K562 (cell line): Measurements from ENCODE around the gene DYRK1A. TPM values are rescaled to one million over a fixed set of nuclear protein-coding genes. Genes with fewer than 3 reads are reported as not detected.

Source experiments
- ADNP ChIP-seq: fragments of 200-800 bp; sonication (Bioruptor generic); IDR thresholded peaks from 2 replicates; pipeline ENCODE4 v1.6.1; 2016; ENCODE audit warnings: missing genetic modification characterization, missing compliant biosample characterization
- CBFB ChIP-seq: sonication (generic); formaldehyde crosslinking; IDR thresholded peaks from 2 replicates; pipeline ENCODE4 v1.4.0; 2020; ENCODE audit warnings: mild to moderate bottlenecking, missing genetic modification reagents
- ELF2 ChIP-seq: fragments of 250-450 bp; sonication (Bioruptor Pico); IDR thresholded peaks from 2 replicates; pipeline ENCODE4 v1.5.0; 2021; ENCODE audit warnings: mild to moderate bottlenecking
- FIP1L1 ChIP-seq: fragments of 200-400 bp; formaldehyde crosslinking; IDR thresholded peaks from 2 replicates; pipeline ENCODE4 v1.6.1; 2018; ENCODE audit warnings: mild to moderate bottlenecking, low read depth, low read length; ENCODE audit not compliant: poor library complexity, severe bottlenecking
- FOXA3 ChIP-seq, 2 experiments: fragments of 450-650 bp in 1 of 2; sonication (generic) in 1 of 2; formaldehyde crosslinking; IDR thresholded peaks in 1 of 2; conservative IDR thresholded peaks in 1 of 2; 2 replicates each; pipeline versions ENCODE4 v1.4.0 to v1.8.0; 2020 to 2022; ENCODE audit warnings: mild to moderate bottlenecking in 2 of 2, missing genetic modification reagents in 1 of 2
- GTF2A2 ChIP-seq: IDR thresholded peaks from 2 replicates; pipeline ENCODE4 v1.6.1; 2016; ENCODE audit warnings: mild to moderate bottlenecking, missing genetic modification characterization, missing compliant biosample characterization
- GTF2F1 ChIP-seq: IDR thresholded peaks from 2 replicates; pipeline ENCODE4 v1.6.1; 2011; ENCODE audit warnings: low read depth, low read length, improper control_type of control experiment
- HCFC1 ChIP-seq: IDR thresholded peaks from 2 replicates; pipeline ENCODE4 v1.6.1; 2012; ENCODE audit warnings: low read depth, low read length, improper control_type of control experiment
- MEF2D ChIP-seq: conservative IDR thresholded peaks from 2 replicates; pipeline ENCODE4 v1.6.1; 2016; ENCODE audit warnings: low read depth, missing genetic modification characterization, missing compliant biosample characterization
- MYC ChIP-seq, 2 experiments: fragments of 250-450 bp in 1 of 2; sonication (Bioruptor Pico) in 1 of 2; IDR thresholded peaks; 2 replicates each; pipeline versions ENCODE4 v1.5.1 to v1.6.1; 2012 to 2021; ENCODE audit warnings: low read depth in 2 of 2, borderline replicate concordance in 1 of 2, improper control_type of control experiment in 1 of 2, low read length in 1 of 2, mild to moderate bottlenecking in 1 of 2, moderate library complexity in 1 of 2
- NR2C1 ChIP-seq, 2 experiments: fragments of 450-650 bp; IDR thresholded peaks; 2 replicates each; pipeline ENCODE4 v1.6.1; 2017; ENCODE audit warnings: mild to moderate bottlenecking in 2 of 2, antibody characterized with exemption in 1 of 2, inconsistent platforms in 1 of 2, missing compliant biosample characterization in 1 of 2, missing genetic modification characterization in 1 of 2
- RCOR1 ChIP-seq, 2 experiments: IDR thresholded peaks; 2 replicates each; pipeline ENCODE4 v1.6.1; 2012; ENCODE audit warnings: low read depth in 2 of 2, low read length in 2 of 2, borderline replicate concordance in 1 of 2, improper control_type of control experiment in 1 of 2
- STAT6 ChIP-seq: sonication (generic); formaldehyde crosslinking; IDR thresholded peaks from 2 replicates; pipeline ENCODE4 v1.8.1; 2023; ENCODE audit warnings: mild to moderate bottlenecking, missing genetic modification reagents
- TSC22D4 ChIP-seq: fragments of 450-650 bp; IDR thresholded peaks from 2 replicates; pipeline ENCODE4 v1.6.1; 2016; ENCODE audit warnings: missing genetic modification characterization, missing biosample characterization, control low read depth
- ZNF511 ChIP-seq: sonication (generic); formaldehyde crosslinking; IDR thresholded peaks from 2 replicates; pipeline ENCODE4 v1.8.0; 2022; ENCODE audit warnings: mild to moderate bottlenecking, missing genetic modification reagents
- polyA plus RNA-seq, 8 experiments: library from polyadenylated mRNA; depleted of rRNA in 4 of 8; stranded (reverse) in 5 of 8; unstranded in 3 of 8; fragments of >200 nt; fragmentation: Nextera tagmentation in 2 of 8; fragmentation: Illumina TruSeq in 1 of 8; extraction: Ambion mirVana in 2 of 8; extraction: Trizol in 1 of 8; gene quantifications; 2 replicates each; pipeline versions ENCODE4 v1.2.1 to v1.2.3, GENCODE V29; 2011 to 2014; ENCODE audit warnings: inconsistent platforms in 1 of 8, missing spikeins in 1 of 8
- total RNA-seq, 7 experiments: library from RNA; depleted of rRNA in 6 of 7; stranded (reverse); fragments of >200 nt in 6 of 7; fragmentation: Illumina TruSeq in 2 of 7; extraction: Trizol in 2 of 7; gene quantifications; 2 replicates each; pipeline versions ENCODE4 v1.2.1 to v1.2.3, GENCODE V29; 2011 to 2021; ENCODE audit warnings: low replicate concordance in 1 of 7
- TF ChIP-seq, protein P1 (sequence below): fragments of 250-450 bp; sonication (Bioruptor Pico); IDR thresholded peaks from 2 replicates; pipeline ENCODE4 v1.4.0; 2020; ENCODE audit warnings: mild to moderate bottlenecking, moderate library complexity, borderline replicate concordance
- TF ChIP-seq, protein P2 (sequence below): sonication (generic); formaldehyde crosslinking; IDR thresholded peaks from 2 replicates; pipeline ENCODE4 v1.4.0; 2020; ENCODE audit warnings: mild to moderate bottlenecking, missing genetic modification reagents

The DYRK1A gene
- total and polyA plus RNA-seq, 9 of the 15 experiments (the other 6 are each of a cell fraction or from before 2014, with no cell fraction given) = 3.7 to 64.8 (median 42.3) TPM

- TF ChIP-seq, protein P1, sequence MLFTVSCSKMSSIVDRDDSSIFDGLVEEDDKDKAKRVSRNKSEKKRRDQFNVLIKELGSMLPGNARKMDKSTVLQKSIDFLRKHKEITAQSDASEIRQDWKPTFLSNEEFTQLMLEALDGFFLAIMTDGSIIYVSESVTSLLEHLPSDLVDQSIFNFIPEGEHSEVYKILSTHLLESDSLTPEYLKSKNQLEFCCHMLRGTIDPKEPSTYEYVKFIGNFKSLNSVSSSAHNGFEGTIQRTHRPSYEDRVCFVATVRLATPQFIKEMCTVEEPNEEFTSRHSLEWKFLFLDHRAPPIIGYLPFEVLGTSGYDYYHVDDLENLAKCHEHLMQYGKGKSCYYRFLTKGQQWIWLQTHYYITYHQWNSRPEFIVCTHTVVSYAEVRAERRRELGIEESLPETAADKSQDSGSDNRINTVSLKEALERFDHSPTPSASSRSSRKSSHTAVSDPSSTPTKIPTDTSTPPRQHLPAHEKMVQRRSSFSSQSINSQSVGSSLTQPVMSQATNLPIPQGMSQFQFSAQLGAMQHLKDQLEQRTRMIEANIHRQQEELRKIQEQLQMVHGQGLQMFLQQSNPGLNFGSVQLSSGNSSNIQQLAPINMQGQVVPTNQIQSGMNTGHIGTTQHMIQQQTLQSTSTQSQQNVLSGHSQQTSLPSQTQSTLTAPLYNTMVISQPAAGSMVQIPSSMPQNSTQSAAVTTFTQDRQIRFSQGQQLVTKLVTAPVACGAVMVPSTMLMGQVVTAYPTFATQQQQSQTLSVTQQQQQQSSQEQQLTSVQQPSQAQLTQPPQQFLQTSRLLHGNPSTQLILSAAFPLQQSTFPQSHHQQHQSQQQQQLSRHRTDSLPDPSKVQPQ (CRISPR knock-in tag) = no peak
- no peak for TF ChIP-seq TSC22D4
- no peak for TF ChIP-seq MEF2D (tag)
- peak; percentile 63; the same call in 1 of the 2 replicates for TF ChIP-seq GTF2A2 (tag)
- peak; percentile 67 for TF ChIP-seq ELF2 (CRISPR knock-in tag)
- no peak for TF ChIP-seq ADNP
- 0 out of 2 replicates have a peak, but pooled peaks have one; percentile 3 for TF ChIP-seq GTF2F1
- TF ChIP-seq CBFB (CRISPR knock-in tag) = no peak
- no peak for TF ChIP-seq FOXA3 (CRISPR knock-in tag; conservative IDR thresholded peaks at IDR 0.05 in 1 of 2, IDR thresholded peaks at IDR 0.05 in 1 of 2)
- TF ChIP-seq NR2C1 (IDR thresholded peaks at IDR 0.05) = no peak
- TF ChIP-seq NR2C1 (tag; IDR thresholded peaks at IDR 0.05) = no peak
- peak; percentile 88 for TF ChIP-seq FIP1L1
- peak; percentile 46; the same call in 1 of the 2 replicates for TF ChIP-seq MYC (IDR thresholded peaks at IDR 0.05; ENCODE audit: low read depth, low read length)
- TF ChIP-seq MYC (CRISPR knock-in tag; IDR thresholded peaks at IDR 0.05; ENCODE audit: borderline replicate concordance, low read depth) = no peak
- TF ChIP-seq, protein P2, sequence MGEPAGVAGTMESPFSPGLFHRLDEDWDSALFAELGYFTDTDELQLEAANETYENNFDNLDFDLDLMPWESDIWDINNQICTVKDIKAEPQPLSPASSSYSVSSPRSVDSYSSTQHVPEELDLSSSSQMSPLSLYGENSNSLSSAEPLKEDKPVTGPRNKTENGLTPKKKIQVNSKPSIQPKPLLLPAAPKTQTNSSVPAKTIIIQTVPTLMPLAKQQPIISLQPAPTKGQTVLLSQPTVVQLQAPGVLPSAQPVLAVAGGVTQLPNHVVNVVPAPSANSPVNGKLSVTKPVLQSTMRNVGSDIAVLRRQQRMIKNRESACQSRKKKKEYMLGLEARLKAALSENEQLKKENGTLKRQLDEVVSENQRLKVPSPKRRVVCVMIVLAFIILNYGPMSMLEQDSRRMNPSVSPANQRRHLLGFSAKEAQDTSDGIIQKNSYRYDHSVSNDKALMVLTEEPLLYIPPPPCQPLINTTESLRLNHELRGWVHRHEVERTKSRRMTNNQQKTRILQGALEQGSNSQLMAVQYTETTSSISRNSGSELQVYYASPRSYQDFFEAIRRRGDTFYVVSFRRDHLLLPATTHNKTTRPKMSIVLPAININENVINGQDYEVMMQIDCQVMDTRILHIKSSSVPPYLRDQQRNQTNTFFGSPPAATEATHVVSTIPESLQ (CRISPR knock-in tag) = no peak
- TF ChIP-seq HCFC1 = peak; percentile 43
- TF ChIP-seq ZNF511 = peak; percentile 71; the same call in 1 of the 2 replicates
- TF ChIP-seq RCOR1 (IDR thresholded peaks at IDR 0.05; ENCODE audit: borderline replicate concordance in 1 of 2, low read depth in 2 of 2, low read length in 2 of 2) = no peak
- TF ChIP-seq STAT6 (CRISPR knock-in tag) = no peak
Measured at GRCh38 chr21:37365517-37366481, 774 bp upstream of the DYRK1A start (continued).
